DMS 273 treated with DMSO at 0.1 percent for 48 hours (cell line): ENCODE measurements around the gene APBA1.
"Not testable (repeated sequence)": the region's sequence is repeated elsewhere in the genome, so short reads cannot be mapped to it uniquely, and the experiment has no call there.

Source experiments
- DNase-seq: peaks from one replicate; lab custom pipeline; 2025; lab: John Stamatoyannopoulos, UW

The APBA1 gene

DNA sequence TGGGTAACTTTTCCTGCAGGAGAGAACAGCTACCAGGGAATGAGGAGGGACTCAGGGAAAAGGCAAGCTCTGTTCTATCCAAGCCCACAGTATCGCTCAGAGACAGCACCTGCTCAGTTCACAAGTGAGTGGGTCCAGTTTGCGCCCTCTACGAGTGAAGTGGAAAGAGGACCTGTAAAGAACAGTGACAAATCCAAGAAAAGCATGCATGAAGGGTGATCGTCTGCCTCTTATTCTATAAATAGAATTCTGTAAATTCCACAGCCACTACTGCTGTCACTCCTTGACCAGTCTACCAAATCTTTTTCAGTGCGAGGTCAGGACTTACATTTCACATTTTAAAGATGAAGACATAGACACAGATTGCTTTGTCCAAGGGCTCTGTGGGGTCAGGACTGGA is 229.7 kb downstream of the APBA1 start:
- DNase-seq: no peak

DNA sequence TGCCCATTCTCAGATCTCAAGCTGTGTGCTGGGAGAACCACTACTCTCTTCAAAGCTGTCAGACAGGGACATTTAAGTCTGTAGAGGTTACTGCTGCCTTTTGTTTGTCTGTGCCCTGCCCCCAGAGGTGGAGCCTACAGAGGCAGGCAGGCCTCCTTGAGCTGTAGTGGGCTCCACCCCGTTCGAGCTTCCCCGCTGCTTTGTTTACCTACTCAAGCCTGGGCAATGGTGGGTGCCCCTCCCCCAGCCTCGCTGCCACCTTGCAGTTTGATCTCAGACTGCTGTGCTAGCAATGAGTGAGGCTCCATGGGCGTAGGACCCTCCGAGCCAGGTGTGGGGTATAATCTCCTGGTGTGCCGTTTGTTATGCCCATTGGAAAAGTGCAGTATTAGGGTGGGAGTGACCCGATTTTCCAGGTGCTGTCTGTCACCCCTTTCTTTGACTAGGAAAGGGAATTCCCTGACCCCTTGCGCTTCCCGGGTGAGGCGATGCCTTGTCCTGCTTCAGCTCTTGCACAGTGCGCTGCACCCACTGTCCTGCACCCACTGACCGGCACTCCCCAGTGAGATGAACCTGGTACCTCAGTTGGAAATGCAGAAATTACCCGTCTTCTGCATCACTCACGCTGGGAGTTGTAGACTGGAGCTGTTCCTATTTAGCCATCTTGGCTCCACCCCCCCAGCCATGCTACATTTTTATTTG is 231.8 kb downstream of the APBA1 start:
- DNase-seq: not testable (repeated sequence)

DNA sequence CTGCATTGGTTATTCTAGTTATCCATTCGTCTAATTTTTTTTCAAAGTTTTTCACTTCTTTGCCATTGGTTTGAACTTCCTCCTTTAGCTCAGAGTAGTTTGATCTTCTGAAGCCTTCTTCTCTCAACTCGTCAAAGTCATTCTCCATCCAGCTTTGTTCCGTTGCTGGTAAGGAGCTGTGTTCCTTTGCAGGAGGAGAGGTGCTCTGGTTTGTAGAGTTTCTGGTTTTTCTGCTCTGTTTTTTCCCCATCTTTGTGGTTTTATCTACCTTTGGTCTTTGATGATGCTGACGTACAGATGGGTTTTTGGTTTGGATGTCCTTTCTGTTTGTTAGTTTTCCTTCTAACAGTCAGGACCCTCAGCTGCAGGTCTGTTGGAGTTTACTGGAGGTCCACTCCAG is 232.5 kb downstream of the APBA1 start:
- not testable (repeated sequence) for DNase-seq

DNA sequence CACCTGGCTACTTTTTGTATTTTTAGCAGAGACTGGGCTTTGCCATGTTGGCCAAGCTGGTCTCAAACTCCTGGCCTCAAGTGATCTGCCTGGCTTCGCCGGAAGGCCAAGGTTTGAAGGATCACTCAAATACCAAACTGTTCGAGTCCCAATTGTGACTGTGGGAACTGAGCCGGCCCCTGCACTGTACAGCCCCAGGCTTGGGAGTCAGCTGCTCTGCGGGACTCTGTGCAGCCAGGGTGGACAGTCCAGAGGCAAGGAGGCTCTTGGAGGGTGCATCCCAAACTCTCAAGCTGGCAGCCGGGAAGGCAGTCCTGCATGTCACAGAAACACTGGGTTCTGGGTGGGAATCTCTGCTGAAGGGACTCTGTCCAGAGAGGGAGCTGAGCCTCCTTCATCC is 238.2 kb downstream of the APBA1 start:
- DNase-seq: no peak

DNA sequence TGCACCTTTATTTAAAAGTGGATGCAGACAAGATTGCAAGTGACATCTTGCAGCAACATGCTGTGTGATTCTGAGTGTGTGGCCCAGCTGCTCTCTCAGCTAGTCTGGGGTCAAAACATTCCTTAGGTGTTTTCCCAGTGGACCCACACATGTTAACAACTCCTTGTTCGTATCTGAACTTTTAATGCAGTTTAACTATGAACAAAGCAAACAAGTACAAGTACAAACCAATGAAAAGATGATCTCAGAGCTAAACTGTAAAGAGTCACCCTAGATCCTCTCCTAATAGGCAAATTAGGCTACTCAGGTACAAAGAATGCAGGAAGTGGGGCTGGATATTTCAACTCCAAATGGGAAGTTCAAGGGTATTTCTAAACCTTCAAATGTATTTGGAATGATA is 238.8 kb downstream of the APBA1 start:
- DNase-seq: no peak

DNA sequence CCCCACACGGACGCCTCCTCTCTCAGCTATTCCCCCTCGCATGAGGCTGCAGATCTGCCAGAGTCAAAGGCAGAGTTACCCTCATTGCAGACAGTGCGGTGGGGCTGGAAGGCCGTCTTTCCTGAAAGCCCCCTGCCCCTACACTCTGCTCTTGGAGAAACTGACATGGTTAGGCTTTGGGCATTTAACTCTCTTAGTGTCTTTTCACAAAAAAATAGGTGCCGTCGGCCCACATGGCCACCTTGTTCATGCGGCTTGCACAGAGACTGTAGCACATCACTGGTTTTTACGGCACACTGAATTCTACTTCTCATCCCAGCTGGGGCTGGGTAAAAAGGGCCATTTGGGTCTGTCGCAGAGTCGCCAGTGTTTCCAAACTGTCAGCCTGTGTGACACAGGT is 239.5 kb downstream of the APBA1 start:
- no peak for DNase-seq

DNA sequence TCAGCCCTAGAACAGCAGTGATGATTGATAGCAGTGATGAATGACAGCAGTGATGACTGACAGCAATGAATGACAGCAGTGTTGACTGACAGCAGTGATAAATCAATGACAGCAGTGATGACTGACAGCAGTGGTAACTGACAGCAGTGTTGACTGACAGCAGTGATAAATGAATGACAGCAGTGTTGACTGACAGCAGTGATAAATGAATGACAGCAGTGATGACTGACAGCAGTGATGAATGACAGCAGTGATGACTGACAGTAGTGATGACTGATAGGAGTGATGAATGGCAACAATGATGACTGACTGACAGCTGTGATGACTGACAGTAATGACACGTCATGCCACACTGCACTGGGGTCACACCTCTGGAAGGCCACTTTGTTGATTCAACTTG is 240.4 kb downstream of the APBA1 start:
- no peak for DNase-seq

DNA sequence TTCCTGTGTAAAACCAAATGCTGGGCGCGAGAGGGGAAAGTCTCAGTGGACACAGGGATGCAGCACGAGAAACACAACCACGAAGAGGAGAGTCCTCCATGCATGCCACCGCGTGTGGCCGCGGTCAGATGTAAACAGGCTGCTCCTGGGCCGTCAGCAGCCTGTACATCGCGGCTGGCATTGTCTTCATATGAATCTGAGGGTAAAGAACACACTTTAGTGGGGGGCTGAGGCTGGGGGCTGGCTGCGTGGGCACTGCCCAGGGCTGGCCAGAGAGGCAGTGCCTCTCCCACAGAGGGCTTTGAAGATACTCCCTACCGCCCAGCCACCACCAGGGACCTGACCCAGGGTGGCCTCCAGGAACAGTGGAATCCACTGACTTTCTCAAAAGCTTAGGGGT is 241.0 kb downstream of the APBA1 start:
- no peak for DNase-seq

DNA sequence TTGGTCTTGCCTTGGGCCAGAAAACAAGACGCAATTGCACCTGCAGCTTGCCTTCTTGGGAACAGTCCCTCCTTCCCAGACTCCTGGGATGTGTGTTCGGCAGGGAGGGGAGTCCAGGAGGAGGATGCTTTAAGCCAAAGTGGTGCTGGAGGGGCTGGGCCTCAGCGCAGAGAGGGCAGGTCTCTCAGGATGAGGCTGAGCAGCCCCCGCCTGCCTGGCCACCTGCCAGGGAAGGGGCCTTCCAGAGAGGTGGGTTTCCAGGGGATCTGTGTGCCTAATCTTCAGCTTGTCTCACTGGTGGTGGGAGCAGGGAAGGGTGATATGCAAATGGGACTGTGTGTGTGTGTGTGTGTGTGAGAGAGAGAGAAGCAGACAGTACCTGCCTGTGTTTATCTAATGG is 242.0 kb downstream of the APBA1 start:
- DNase-seq: no peak

DNA sequence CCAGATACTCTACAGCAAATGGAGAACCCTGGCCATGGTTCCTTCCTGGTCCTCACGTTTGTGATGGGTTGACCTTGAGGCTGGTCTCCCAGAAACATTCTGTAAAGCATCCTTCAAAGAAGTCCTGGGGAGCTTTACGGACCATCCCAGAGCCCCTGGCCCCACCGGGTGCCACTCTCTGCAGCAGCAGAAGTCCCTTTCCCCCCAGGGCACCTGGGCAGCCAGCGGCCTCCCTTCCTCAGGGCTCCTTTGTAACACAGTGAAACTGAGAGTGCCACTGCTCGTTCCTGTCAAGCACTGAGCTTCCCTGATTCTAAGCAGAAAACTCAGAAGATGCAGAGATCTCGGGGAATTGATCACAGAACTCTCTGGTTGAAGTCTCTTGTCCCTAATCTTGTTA is 242.9 kb downstream of the APBA1 start:
- DNase-seq: no peak

DNA sequence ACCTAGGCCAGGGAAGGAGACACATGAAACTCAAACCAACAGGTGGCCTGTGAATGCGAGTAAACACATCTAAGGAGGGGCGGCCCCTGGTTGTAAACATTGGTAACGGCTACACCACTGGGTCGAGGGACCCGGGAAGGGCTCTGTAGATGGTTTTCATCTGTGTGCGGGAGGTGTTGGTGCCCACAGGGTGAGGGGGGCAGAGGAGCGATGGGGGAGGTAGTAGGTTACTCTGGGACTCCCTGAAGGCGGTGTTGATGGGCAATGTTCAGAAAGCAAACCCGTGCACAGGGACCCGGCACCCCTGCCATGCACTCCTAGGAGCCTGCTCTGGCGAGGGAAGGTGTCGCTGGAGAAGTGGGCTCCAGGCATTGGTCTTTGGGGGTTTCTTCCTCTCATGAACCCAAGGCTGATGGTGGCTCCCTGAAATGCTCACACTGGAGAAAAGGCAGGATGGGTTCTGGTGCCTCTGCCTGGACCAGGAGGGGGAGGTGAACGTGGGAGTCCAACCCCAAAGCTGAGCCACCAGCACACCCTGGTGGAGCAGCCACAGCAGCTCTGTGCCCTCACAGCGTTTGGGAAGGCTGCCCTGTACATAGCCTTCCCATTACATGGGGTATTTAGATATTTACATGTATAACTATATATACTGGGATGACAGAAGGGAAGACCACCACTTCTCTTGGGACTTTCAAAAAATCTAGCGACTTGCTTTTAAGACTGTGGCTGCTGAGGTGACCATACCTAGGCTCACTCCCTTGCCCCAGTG is 244.0 kb downstream of the APBA1 start:
- no peak for DNase-seq

DNA sequence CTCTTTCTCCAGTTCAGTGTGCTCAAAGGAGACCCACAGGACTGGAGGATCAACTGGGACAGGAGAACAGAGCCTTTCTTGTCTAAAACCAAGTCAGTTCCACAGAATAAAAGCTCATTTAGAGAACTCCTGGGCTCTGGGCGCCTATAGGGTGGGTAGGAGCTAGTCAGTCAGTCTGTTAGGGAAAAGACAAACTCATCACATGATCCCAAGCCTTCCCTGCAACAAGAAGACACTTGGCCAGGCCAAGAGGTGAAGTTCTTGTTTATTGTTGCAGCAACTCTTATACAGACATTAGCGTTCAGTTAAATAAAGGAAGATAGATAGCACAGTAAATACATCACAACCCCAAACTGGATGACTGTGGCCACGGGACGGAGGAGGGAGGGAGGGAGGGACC is 244.9 kb downstream of the APBA1 start:
- no peak for DNase-seq

DNA sequence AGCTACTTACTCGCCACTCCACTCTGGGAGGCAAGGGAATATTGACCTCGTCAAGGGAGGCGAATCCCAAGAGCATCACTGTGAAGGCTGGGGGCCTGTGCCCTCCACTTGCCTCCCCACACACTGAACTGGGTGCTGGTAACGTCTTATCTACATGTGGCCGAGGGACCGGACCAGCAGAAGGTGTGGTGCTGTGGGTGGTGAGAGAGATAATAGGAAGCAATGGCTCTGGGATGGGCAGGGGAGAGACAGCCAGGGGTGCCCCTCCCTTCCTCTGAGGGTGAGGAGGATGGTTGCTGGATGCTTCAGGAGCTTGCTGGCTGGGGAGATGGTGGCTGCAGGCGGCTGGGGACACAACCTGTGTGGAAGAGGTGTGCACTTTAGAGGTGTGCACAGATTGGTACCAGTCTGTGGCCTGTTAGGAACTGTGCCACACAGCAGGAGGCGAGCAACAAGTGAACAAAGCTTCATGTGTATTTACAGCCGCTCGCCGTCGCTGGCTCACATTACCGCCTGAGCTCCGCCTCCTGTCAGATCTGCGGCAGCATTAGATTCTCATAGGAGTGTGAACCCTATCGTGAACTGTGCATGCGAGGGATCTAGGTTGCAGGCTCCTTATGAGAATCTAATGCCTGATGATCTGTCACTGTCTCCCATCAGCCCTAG is 246.9 kb downstream of the APBA1 start:
- DNase-seq: no peak

DNA sequence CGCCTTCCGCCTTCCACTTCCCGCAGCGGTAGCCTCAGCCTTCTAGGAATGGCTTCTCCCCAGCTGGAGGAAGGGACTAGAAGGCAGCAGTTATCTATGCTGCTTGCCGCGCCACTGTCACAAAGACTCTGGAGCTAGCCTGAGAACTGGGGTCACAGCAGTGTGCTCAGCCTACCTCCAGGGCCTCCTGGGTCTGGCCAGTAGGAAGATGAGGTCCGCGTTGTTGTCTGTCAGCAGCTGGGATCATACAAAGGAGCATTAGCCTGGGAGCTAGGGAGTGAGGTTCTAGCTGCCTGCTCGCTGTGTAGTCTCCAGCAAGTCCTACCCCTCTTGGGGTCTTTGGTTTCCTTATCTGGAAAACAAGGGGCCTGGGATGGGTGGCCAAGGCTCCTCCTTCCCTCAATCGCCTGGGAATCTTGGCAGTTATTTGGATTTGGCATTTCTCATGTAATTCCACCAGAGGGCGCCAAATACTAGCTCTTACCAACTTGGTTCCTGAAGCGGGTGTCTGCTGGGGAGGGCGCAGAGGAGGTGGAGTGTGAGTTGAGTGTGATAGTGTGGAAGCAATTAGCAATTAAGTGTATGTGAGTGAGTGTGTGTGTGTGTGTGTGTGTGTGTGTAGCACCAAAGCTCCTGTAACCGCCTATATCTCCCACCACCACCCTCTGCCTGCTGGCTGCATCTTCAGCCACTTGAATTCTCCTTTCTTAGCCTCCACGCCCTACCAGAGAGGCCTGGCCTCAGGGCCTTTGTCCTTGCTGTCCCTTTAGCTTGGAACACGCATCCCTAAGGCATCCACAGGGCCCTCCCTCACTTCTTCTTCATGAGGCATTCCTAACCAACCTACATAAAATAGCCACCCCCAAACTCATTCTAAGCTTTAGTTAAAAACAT is 250.0 kb downstream of the APBA1 start:
- peak; percentile 12 for DNase-seq

DNA sequence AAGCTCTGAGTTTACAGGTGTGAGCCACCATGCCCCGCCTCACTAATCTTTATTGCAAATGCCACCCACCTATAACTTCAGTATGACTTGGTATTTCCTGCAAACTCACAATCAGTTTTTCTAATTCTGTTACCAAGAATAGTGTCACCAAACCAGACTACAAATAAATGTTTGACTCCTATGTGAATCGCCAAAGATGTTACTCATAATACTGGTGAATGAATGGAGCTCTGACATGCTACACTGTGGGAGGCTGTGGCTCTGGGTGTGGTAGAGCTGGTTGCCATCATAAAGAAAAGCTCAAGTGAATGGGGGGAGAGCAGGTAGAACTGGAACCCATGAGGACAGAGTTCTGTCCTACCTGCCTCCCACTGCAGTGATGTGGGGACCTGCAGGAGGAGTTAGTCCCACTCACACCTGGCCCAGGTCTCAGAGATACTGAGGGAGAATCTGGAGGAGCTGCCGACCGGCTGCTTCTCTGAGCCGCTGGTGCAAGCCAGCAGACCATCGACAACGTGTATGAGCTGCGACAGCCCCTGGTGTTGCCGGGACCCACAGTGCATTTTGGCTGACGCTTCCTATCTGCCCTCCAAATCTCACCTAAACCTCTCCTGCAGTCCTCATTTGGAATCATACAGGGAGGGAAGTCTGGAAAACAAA is 251.4 kb downstream of the APBA1 start:
- no peak for DNase-seq

DNA sequence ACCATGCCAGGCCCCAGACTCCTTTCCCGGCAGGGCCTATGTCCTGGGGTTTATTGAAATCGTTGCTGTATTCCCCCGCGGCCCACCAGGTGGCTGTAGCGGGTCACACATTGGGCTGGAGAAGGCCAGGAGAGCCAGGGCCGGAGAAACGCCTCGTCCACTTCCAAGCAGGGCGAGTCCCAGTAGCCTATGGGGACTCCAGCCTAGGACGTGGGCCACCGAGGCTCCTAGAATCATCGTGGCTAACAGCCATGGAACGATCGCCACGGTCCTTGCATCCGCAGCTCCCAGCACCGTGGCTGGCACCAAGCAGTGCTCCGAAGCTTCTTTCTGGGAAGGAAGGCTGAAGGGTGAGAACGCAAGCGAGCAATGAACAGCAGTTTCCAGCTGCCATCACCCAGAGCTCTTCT is 259.4 kb downstream of the APBA1 start:
- no peak for DNase-seq

DNA sequence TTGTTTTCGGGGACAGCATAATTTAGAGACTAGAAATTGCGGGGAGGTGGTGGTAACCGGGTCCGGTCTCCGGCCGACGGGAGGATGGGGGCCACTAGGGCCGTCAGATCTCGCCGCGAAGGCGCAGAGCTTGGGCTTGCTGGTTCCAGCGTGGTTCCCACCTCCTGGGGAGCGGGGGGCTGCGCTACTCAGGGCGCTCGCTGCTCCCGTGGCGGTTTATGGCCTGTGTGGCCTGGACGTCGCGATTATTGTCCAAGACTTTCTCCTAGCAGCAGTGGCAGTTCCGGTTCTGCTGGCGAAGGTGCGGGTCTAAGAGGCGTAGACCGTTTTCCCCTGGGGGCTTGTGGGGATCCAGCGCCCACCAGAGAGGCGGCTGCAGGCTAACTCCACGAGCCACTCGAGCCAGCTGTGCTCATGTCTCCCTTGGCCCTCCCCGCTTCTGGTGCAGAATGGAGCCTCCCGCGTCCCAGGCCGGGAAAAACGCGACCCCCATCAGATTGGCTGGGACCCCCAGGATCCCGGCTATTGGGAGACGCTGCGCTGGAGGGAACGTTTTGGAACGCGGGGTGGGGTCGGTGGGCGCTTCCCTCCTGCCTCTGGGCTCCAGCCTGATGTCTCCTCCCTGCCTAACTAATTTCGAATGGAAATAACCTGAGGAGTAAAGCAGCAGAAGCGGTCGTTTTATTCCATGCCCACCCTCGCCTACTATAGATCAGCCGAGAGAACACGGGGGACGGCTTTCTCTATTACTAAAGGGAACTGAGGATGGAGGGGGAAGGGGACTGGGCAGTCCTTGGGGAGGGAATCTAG is 260.0 kb downstream of the APBA1 start:
- DNase-seq: no peak

DNA sequence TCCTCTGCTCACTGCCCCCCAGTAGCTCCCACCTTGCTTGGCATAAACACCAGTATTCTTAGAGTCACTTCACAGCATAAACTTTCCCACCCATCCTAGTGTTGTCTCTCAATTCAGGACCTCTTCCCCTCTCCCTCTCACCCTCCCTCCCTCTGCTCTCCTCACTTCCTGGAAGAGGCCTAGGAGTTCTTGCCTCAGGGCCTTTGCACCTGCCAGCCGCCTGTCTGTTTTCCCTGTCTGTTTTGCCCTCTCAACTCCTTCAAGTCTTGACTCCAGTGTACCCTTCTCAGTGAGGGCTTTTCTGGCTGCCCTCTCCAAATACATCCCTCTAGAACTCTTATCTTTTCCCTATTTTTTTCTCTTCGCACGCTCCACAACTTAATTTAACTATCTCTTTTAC is 260.9 kb downstream of the APBA1 start:
- DNase-seq: no peak

DNA sequence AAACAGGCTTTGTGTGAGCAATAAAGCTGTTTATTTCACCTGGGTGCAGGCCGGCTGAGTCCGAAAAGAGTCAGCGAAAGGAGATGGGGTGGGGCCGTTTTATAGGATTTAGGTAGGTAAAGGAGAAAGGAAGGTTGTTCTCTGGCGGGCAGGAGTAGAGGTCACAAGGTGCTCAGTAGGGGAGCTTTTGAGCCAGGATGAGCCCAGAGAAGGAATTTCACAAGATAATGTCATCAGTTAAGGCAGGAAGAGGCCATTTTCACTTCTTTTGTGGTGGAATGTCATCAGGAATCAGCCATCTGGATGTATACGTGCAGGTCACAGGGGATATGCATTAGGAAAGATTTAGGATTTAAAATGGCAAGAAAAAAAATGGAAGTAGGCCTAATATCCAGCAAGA is 262.2 kb downstream of the APBA1 start:
- DNase-seq: not testable (repeated sequence)

DNA sequence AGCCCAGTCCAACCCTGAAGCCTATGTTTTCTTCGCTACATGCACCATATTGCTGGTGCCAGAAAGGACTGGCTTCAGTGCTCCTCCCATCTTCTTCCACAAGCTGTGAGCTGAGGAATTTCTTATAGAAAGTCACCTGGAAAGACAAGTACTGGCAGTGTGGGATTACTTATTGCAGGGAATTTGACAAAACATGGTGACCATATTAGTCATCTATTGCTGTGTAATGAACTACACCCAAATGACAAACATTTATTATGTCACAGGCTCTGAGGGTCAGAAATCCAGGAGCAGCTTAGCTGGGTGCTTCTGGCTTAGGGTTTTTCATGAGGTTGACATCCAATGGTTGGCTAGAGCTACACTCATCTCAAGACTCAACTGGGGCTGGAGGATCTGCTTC is 271.7 kb downstream of the APBA1 start:
- DNase-seq: no peak
